ENCODE data around the gene PPFIA4. TPM values are rescaled to one million over a fixed set of nuclear protein-coding genes. Genes with fewer than 3 reads are reported as not detected.

Gene PPFIA4
- total RNA-seq, 4 donors from 2014 or later, result under 0.01 to 24.6 (median 0.30) TPM

DNA sequence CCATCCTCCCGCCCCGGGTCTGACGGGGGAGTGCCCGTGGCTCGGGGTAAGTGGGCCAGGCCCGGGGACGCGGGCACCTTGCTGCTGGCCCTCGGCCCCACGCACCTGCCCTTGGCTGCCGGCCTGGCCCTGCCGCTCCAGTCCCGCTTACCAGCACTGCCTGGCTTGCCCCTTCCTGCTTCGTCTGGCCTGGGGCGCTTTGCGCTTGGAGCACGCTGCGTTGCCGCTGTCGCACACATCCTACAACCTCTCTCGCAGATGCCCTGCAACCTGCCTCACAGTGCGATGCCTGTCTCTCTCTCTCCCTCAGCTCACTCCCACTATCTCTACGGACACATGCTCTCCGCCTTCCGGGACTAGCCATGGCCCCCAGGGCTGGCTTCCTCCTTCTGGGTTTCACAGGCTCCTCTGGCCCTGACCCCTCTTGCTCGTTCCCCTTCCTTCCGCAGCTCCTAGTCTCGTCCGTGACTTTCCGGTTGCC lies 49.8 kb downstream of the PPFIA4 start:
- Histone ChIP-seq H3K4me3 (peak overlapping the region; percentile 11 to 43 (median 20)), H3K9me3 (no peaks in the 10 kb centered on the region)
- WGBS, 2 donors, result 45 to 61% methylated on average over 21 to 29 of the region's 30 CpGs

DNA sequence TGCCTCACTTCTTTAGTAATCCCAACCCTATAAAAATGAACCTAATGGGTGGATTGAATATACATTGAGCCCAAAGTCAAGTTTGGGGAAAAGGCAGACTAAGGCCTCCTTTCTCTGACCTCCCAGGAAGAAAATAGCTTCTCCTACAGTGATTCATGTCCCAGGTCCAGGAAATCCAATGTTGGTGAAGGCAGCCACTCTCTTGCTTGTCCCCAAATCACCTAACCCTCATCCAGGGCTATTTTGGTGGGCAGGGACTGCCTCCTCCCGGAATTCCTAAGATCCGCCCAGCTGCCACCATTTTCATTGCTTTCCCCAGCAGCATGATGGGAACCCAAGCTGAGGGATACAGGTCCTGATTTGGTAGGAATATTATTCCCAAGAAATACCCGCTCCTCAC lies 51.1 kb downstream of the PPFIA4 start:
- H3K9me3 ChIP-seq, result no peaks in the 10 kb centered on the region
- no peak overlapping the region for H3K27ac ChIP-seq
- no peaks in the 10 kb centered on the region for H3K36me3 ChIP-seq
- no peak overlapping the region for H3K4me3 ChIP-seq
- 84 to 95% methylated on average over 3 of the region's 3 CpGs for WGBS, 2 donors
- H3K4me1 ChIP-seq, result peaks cover 0 to 10% (median 0%) of the 10 kb centered on the region in 4 donors
- DNase-seq (ENCODE audit: low spot score in 2 of 2), result no peak
- no peak for TF ChIP-seq EP300 (IDR thresholded peaks at IDR 0.05)
- TF ChIP-seq CTCF (IDR thresholded peaks at IDR 0.05), result no peak
- peaks cover 0 to 44% of the 10 kb centered on the region in 2 donors for H3K27me3 ChIP-seq

More for the DNA sequence above, 49.8 kb downstream of the PPFIA4 start:
- H3K4me1 ChIP-seq, result peaks cover 0 to 10% (median 0%) of the 10 kb centered on the region in 4 donors
- H3K27me3 ChIP-seq, result peaks cover 0 to 44% of the 10 kb centered on the region in 2 donors
- TF ChIP-seq EP300 (IDR thresholded peaks at IDR 0.05) (no peak), CTCF (IDR thresholded peaks at IDR 0.05) (no peak), POLR2A (IDR thresholded peaks at IDR 0.05) (no peak)
- no peak for DNase-seq (ENCODE audit: low spot score in 2 of 2)
- no peak overlapping the region for H3K27ac ChIP-seq
- H3K36me3 ChIP-seq, result no peaks in the 10 kb centered on the region

DNA sequence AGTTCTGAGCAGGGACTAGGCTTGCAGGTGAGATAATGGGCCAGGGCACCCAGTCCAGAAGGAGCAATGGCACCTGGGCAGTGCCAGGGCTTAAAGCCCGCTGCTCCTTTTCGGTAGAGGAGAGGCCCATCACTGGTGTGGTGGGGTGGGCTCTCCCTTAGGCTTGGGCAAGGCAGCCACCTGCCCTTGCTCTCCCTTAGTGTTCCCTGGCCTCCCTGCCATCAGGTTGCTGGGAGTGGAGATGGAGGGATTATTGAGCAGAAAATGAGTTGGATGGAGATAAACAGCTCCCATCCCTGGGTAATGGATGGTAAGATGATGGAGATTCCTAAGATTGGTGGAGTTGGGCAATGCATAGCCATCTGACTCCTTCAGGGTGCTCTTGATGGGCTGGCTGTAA lies 51.7 kb downstream of the PPFIA4 start:
- H3K4me1 ChIP-seq, result peaks cover 0 to 10% (median 0%) of the 10 kb centered on the region in 4 donors
- H3K4me3 ChIP-seq, result no peak overlapping the region
- DNase-seq (ENCODE audit: low spot score in 2 of 2), result no peak
- peaks cover 0 to 44% of the 10 kb centered on the region in 2 donors for H3K27me3 ChIP-seq
- H3K36me3 ChIP-seq, result no peaks in the 10 kb centered on the region
- H3K27ac ChIP-seq, result no peak overlapping the region
- no peaks in the 10 kb centered on the region for H3K9me3 ChIP-seq
- WGBS, 2 donors, result 94 to 100% methylated on average over 2 of the region's 2 CpGs
- TF ChIP-seq POLR2A (IDR thresholded peaks at IDR 0.05) (no peak), EP300 (IDR thresholded peaks at IDR 0.05) (no peak), CTCF (IDR thresholded peaks at IDR 0.05) (no peak)

DNA sequence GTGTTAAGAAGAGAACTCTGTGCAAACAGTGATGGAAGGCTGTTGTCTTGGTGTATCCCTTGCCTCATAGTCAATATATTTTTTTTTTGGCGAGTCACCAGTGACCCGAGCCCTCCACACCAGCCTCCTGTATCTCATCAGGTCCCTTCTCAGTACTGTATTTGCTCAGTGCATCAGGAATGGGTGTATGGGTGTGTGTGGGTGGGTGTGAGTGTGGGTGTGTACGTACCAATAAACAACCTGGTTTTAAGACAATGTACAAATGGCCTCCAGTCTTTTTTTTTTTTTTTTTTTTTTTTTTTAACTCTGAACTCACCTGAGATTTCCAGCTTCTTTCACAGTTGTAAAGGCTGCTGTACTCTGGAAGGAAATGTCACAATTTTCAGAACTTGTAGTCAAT lies 52.2 kb downstream of the PPFIA4 start:
- 84 to 86% methylated on average over 3 of the region's 3 CpGs for WGBS, 2 donors
- no peaks in the 10 kb centered on the region for H3K9me3 ChIP-seq
- peaks cover 0 to 40% of the 10 kb centered on the region in 2 donors for H3K27me3 ChIP-seq
- no peaks in the 10 kb centered on the region for H3K36me3 ChIP-seq
- TF ChIP-seq EP300 (IDR thresholded peaks at IDR 0.05) (no peak), CTCF (IDR thresholded peaks at IDR 0.05) (no peak), POLR2A (IDR thresholded peaks at IDR 0.05) (no peak)
- peaks cover 0 to 10% (median 0%) of the 10 kb centered on the region in 4 donors for H3K4me1 ChIP-seq
- no peak for DNase-seq (ENCODE audit: low spot score in 2 of 2)
- H3K4me3 ChIP-seq, result no peak overlapping the region
- no peak overlapping the region for H3K27ac ChIP-seq

DNA sequence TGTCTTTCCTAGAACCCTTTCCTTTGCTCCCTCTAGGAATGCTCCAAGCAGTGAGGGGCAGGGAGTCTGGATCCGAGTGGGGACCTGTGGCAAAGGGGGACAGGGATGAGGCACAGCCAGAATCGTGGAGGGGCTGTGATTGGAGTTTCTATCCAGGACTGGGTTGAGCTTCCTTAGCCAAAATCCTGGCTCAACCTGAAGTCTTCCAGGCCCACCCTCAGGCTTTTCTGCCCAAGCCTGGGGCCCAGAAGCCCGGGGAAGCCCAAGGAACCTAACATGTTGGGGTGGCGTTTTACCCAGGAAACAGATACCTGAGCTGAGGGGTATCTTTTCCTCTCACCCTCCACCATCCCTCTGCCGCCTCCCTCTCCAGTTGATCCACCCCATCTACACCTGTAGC lies 54.2 kb downstream of the PPFIA4 start:
- no peak overlapping the region for H3K27ac ChIP-seq
- H3K27me3 ChIP-seq, result peaks cover 0 to 28% of the 10 kb centered on the region in 2 donors
- no peak for TF ChIP-seq CTCF (IDR thresholded peaks at IDR 0.05)
- TF ChIP-seq POLR2A (IDR thresholded peaks at IDR 0.05), result no peak
- TF ChIP-seq EP300 (IDR thresholded peaks at IDR 0.05), result no peak
- WGBS, 2 donors, result 90 to 94% methylated on average over 5 of the region's 5 CpGs
- no peak overlapping the region for H3K4me3 ChIP-seq
- no peaks in the 10 kb centered on the region for H3K9me3 ChIP-seq
- H3K36me3 ChIP-seq, result no peaks in the 10 kb centered on the region
- DNase-seq (ENCODE audit: low spot score in 2 of 2), result no peak
- H3K4me1 ChIP-seq, result peaks cover 0 to 6% (median 0%) of the 10 kb centered on the region in 4 donors
